A549 (cell line): ENCODE results near the gene PLCD3. TPM values are rescaled to one million over a fixed set of nuclear protein-coding genes. Genes with fewer than 3 reads are reported as not detected.

ENCODE experiments used
- ATAC-seq, 2 experiments: fragments of 200-7000 bp in 1 of 2; fragments of >200 bp in 1 of 2; cut with Nextera tagmentation in 1 of 2; cut with Tn5 transposase in 1 of 2; 3 replicates each; pipeline versions ENCODE4 v1.8.0 to v1.9.1; 2018 to 2020; ENCODE audit warnings: mild to moderate bottlenecking in 1 of 2, moderate library complexity in 1 of 2
- CTCF ChIA-PET: fragments of 300-600 bp; sonication (Branson Sonifier 250); formaldehyde crosslinking; extraction: SDS; loops from one replicate; lab custom pipeline; 2021; ENCODE audit warnings: antibody characterized with exemption, inconsistent platforms; lab: Yijun Ruan, JAX
- POLR2A ChIA-PET: fragments of 350-600 bp; formaldehyde crosslinking; extraction: SDS; loops from one replicate; lab custom pipeline; 2021; ENCODE audit warnings: antibody characterized with exemption, inconsistent platforms; lab: Yijun Ruan, JAX
- DNase-seq, 2 experiments: peaks; one replicate each; pipeline versions ENCODE4 v3.0.0 to v3.0.0-alpha.2; 2011 to 2016; ENCODE audit warnings: low read depth in 1 of 2, low spot score in 1 of 2
- FAIRE-seq: peaks from 2 replicates; lab custom pipeline; 2011; peaks lifted over from hg19 to GRCh38; lab: Jason Lieb, UNC
- H3K27ac ChIP-seq, 2 experiments: fragments of >200 bp; sonication (Bioruptor Twin); formaldehyde crosslinking; 3 replicates each; pipeline ENCODE4 v1.5.1; 2016 to 2017
- H3K4me1 ChIP-seq: fragments of >200 bp; sonication (Bioruptor Twin); formaldehyde crosslinking; 3 replicates; pipeline ENCODE4 v1.6.1; 2016
- H3K4me2 ChIP-seq: fragments of >200 bp; sonication (Bioruptor Twin); formaldehyde crosslinking; 3 replicates; pipeline ENCODE4 v1.6.1; 2016
- H3K4me3 ChIP-seq: fragments of >200 bp; sonication (Bioruptor Twin); formaldehyde crosslinking; 3 replicates; pipeline ENCODE4 v1.5.1; 2016
- H3K9me3 ChIP-seq: fragments of >200 bp; sonication (Bioruptor Twin); formaldehyde crosslinking; 3 replicates; pipeline ENCODE4 v1.6.1; 2016
- CBX2 ChIP-seq: fragments of 200-600 bp; sonication (generic); IDR thresholded peaks from 2 replicates; pipeline ENCODE4 v1.6.1; 2016; ENCODE audit warnings: low read depth, mild to moderate bottlenecking, borderline replicate concordance
- CBX8 ChIP-seq: fragments of 200-600 bp; sonication (generic); IDR thresholded peaks from 2 replicates; pipeline ENCODE4 v1.6.1; 2016
- CHD2 ChIP-seq: fragments of 150-350 bp; IDR thresholded peaks from 2 replicates; pipeline ENCODE4 v1.6.1; 2014; ENCODE audit warnings: low read length; ENCODE audit not compliant: partially characterized antibody
- CHD4 ChIP-seq: fragments of 200-600 bp; sonication (generic); IDR thresholded peaks from 2 replicates; pipeline ENCODE4 v1.6.1; 2016; ENCODE audit warnings: antibody characterized with exemption, mild to moderate bottlenecking, borderline replicate concordance
- EP300 ChIP-seq, 2 experiments: fragments of >200 bp; sonication (Bioruptor Twin); formaldehyde crosslinking; IDR thresholded peaks; 2 replicates in 1 of 2; 3 replicates in 1 of 2; pipeline ENCODE4 v1.6.1; 2016 to 2017
- ESRRA ChIP-seq: fragments of 150-350 bp; IDR thresholded peaks from 2 replicates; pipeline ENCODE4 v1.6.1; 2014; ENCODE audit warnings: mild to moderate bottlenecking, low read length, borderline replicate concordance
- FOXS1 ChIP-seq: fragments of 250-450 bp; sonication (Bioruptor Pico); IDR thresholded peaks from 2 replicates; pipeline ENCODE4 v1.5.0; 2020; ENCODE audit warnings: mild to moderate bottlenecking, moderate library complexity
- HEYL ChIP-seq: fragments of 250-450 bp; sonication (Bioruptor Pico); IDR thresholded peaks from 2 replicates; pipeline ENCODE4 v1.8.0; 2021; ENCODE audit warnings: mild to moderate bottlenecking, moderate library complexity
- HOXB5 ChIP-seq: fragments of 250-450 bp; sonication (Bioruptor Pico); IDR thresholded peaks from 2 replicates; pipeline ENCODE4 v1.5.0; 2020; ENCODE audit warnings: mild to moderate bottlenecking, moderate library complexity
- JUN ChIP-seq, 2 experiments: fragments of >200 bp; sonication (Bioruptor Twin); formaldehyde crosslinking; IDR thresholded peaks; 2 replicates in 1 of 2; 3 replicates in 1 of 2; pipeline ENCODE4 v1.6.1; 2016 to 2017
- JUNB ChIP-seq: fragments of >200 bp; sonication (Bioruptor Twin); formaldehyde crosslinking; IDR thresholded peaks from 2 replicates; pipeline ENCODE4 v1.6.1; 2016
- MAZ ChIP-seq: fragments of 150-350 bp; IDR thresholded peaks from 2 replicates; pipeline ENCODE4 v1.6.1; 2014; ENCODE audit warnings: antibody characterized with exemption, low read depth, low read length, borderline replicate concordance
- MYC ChIP-seq: IDR thresholded peaks from 2 replicates; pipeline ENCODE4 v1.6.1; 2012; ENCODE audit warnings: mild to moderate bottlenecking, inconsistent platforms, low read length, improper control_type of control experiment, borderline replicate concordance
- RARB ChIP-seq: fragments of 250-450 bp; sonication (Bioruptor Pico); IDR thresholded peaks from 2 replicates; pipeline ENCODE4 v1.8.0; 2021; ENCODE audit warnings: mild to moderate bottlenecking, moderate library complexity
- SMC3 ChIP-seq: fragments of >200 bp; sonication (Bioruptor Twin); formaldehyde crosslinking; IDR thresholded peaks from 3 replicates; pipeline ENCODE4 v1.6.1; 2018; ENCODE audit warnings: inconsistent platforms
- SREBF2 ChIP-seq: fragments of 450-650 bp; IDR thresholded peaks from 2 replicates; pipeline ENCODE4 v1.6.1; 2014; ENCODE audit warnings: mild to moderate bottlenecking, moderate library complexity
- TP53 ChIP-seq: fragments of 250-450 bp; sonication (Bioruptor Pico); IDR thresholded peaks from 2 replicates; pipeline ENCODE4 v1.5.0; 2021; ENCODE audit warnings: mild to moderate bottlenecking, moderate library complexity
- ZC3H11A ChIP-seq: fragments of 450-650 bp; IDR thresholded peaks from 2 replicates; pipeline ENCODE4 v1.6.1; 2014; ENCODE audit warnings: antibody characterized with exemption, mild to moderate bottlenecking
- ZFP36 ChIP-seq: fragments of 450-650 bp; IDR thresholded peaks from 2 replicates; pipeline ENCODE4 v1.6.1; 2014; ENCODE audit warnings: borderline replicate concordance; ENCODE audit not compliant: partially characterized antibody
- ZNF302 ChIP-seq: fragments of 250-450 bp; sonication (Bioruptor Pico); IDR thresholded peaks from 2 replicates; pipeline ENCODE4 v1.9.0; 2021; ENCODE audit warnings: inconsistent platforms, mild to moderate bottlenecking, moderate library complexity
- WGBS: methylation state at CpG from one replicate; pipeline ENCODE4 v1.1.6; 2017; ENCODE audit errors: missing lambda C conversion rate; 5-methylcytosine and 5-hydroxymethylcytosine counted together
- polyA plus RNA-seq, 4 experiments: library from polyadenylated mRNA; depleted of rRNA in 3 of 4; stranded (reverse); fragments of >200 nt; fragmentation: RNase III in 1 of 4; extraction: RNeasy Plus Mini Kit Qiagen cat#74134 plus additional on column Dnase treatment in 1 of 4; gene quantifications; 2 replicates in 3 of 4; 3 replicates in 1 of 4; pipeline ENCODE4 v1.2.3, GENCODE V29; 2011 to 2017
- TF ChIP-seq, protein P1 (sequence below): fragments of 150-350 bp; IDR thresholded peaks from 2 replicates; pipeline ENCODE4 v1.6.1; 2014; ENCODE audit warnings: low read depth, mild to moderate bottlenecking, low read length
- TF ChIP-seq, protein P2 (sequence below): fragments of 250-450 bp; sonication (Bioruptor Pico); IDR thresholded peaks from 2 replicates; pipeline ENCODE4 v1.5.0; 2020; ENCODE audit warnings: low read depth, mild to moderate bottlenecking, moderate library complexity
- TF ChIP-seq, protein P3 (sequence below): IDR thresholded peaks from 2 replicates; pipeline ENCODE4 v1.6.1; 2012
- TF ChIP-seq, protein P4 (sequence below): IDR thresholded peaks from 2 replicates; pipeline ENCODE4 v1.6.1; 2012
- TF ChIP-seq, protein P5 (sequence below): fragments of 450-650 bp; IDR thresholded peaks from 2 replicates; pipeline ENCODE4 v1.6.1; 2014; ENCODE audit warnings: antibody characterized with exemption

PLCD3 gene
- polyA plus RNA-seq, 2 of the 4 experiments (the other 2 are of a cell fraction) = 56.6 to 105 TPM

DNA sequence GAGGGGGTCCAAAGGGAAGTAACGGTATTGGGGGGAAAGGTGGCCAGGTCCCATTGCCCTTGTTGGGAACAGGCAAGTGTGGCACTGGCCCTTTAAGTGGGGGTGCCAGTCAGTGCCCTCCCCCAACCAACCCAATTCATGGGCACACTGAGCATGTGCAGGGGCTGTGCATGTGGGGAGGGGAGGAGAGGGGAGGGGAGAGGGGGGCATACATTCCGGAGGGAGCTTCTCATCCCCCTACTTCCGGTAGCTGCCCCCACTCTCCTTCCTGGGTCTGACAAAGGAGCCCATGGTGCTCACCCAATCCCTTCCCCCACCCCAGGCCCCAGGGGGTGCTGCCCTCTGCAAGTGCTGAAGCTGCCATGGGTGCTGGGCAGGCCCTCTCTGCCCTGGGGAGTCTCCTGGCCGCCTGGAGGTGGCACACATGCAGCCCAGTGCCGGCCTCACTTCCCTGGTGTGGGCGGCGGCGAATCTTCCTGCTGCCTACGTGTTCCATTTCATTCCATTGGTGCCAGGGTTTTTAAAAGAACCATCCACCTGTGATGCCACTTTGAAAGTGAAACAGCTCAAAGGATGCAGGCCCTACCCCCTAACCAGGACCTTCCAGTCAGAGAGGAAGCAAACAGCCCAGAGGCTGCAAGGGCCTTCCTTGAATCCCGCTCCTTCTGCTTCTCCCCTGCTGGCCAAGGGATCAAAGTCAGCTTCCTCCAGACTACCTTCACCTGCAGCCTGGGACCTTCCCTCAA lies 40.4 kb upstream of the PLCD3 start (continued):
- TF ChIP-seq, protein P1, sequence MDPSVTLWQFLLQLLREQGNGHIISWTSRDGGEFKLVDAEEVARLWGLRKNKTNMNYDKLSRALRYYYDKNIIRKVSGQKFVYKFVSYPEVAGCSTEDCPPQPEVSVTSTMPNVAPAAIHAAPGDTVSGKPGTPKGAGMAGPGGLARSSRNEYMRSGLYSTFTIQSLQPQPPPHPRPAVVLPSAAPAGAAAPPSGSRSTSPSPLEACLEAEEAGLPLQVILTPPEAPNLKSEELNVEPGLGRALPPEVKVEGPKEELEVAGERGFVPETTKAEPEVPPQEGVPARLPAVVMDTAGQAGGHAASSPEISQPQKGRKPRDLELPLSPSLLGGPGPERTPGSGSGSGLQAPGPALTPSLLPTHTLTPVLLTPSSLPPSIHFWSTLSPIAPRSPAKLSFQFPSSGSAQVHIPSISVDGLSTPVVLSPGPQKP = 0 out of 2 replicates have a peak, but pooled peaks have one; percentile 59
- TF ChIP-seq SMC3 (peak; percentile 84), JUNB (peak; percentile 54), JUN (IDR thresholded peaks at IDR 0.05) (peak; percentile 92 to 98), CHD2 (peak; percentile 53), CHD4 (no peak), TP53 (CRISPR knock-in tag) (no peak; the same call in 1 of the 2 replicates), FOXS1 (CRISPR knock-in tag) (no peak; the same call in 1 of the 2 replicates), ZC3H11A (no peak), ZFP36 (no peak), MYC (peak; percentile 70; the same call in 1 of the 2 replicates), CBX2 (no peak)
- TF ChIP-seq, protein P2, sequence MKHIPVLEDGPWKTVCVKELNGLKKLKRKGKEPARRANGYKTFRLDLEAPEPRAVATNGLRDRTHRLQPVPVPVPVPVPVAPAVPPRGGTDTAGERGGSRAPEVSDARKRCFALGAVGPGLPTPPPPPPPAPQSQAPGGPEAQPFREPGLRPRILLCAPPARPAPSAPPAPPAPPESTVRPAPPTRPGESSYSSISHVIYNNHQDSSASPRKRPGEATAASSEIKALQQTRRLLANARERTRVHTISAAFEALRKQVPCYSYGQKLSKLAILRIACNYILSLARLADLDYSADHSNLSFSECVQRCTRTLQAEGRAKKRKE (CRISPR knock-in tag) = no peak

DNA sequence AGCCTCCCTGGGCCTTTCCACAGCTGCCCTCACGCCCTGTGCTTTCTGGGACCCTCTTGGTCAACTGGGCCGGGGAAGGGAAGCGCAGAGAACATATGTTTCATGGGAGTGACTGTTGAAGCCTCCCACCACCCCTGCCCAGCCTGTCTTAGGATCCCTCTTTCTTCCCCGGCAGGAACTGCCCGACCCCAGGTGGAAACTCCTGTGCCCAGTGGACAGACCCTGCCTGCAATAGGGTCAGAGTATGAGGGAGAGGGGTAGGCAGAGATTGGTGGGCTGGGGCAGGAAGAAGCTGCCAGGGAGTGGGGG lies 39.9 kb upstream of the PLCD3 start:
- Histone ChIP-seq H3K27ac (peak overlapping the region; percentile 96 to 100), H3K4me3 (peak overlapping the region; percentile 36), H3K9me3 (no peaks in the 10 kb centered on the region), H3K4me1 (peaks cover 76% of the 10 kb centered on the region), H3K4me2 (peak overlapping the region; percentile 95)
- TF ChIP-seq, protein P3, sequence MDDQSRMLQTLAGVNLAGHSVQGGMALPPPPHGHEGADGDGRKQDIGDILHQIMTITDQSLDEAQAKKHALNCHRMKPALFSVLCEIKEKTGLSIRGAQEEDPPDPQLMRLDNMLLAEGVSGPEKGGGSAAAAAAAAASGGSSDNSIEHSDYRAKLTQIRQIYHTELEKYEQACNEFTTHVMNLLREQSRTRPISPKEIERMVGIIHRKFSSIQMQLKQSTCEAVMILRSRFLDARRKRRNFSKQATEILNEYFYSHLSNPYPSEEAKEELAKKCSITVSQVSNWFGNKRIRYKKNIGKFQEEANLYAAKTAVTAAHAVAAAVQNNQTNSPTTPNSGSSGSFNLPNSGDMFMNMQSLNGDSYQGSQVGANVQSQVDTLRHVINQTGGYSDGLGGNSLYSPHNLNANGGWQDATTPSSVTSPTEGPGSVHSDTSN = 0 out of 2 replicates have a peak, but pooled peaks have one; percentile 21
- TF ChIP-seq CBX8 (no peak), CHD2 (peak; percentile 11), CHD4 (no peak), HOXB5 (CRISPR knock-in tag) (0 out of 2 replicates have a peak, but pooled peaks have one; percentile 8)
- DNase-seq = no peak
- peak; percentile 32 to 40 for ATAC-seq
- POLR2A ChIA-PET = interaction anchor here (0.6 to 7.6 kb wide), 16 partner anchors 10 to 302 kb away, joined by 3 to 371 read pairs (median 6); partner anchors contain the start of genes ACBD4, HEXIM1 and HEXIM2
- no peak for FAIRE-seq
- WGBS = 3% methylated on average over 5 of the region's 5 CpGs
- CTCF ChIA-PET = interaction anchor here (1.0 to 43.5 kb wide), 9 partner anchors 11 to 122 kb away, joined by 3 to 2147 read pairs (median 26); partner anchors contain the start of genes ACBD4, FMNL1, HEXIM1 and HEXIM2

DNA sequence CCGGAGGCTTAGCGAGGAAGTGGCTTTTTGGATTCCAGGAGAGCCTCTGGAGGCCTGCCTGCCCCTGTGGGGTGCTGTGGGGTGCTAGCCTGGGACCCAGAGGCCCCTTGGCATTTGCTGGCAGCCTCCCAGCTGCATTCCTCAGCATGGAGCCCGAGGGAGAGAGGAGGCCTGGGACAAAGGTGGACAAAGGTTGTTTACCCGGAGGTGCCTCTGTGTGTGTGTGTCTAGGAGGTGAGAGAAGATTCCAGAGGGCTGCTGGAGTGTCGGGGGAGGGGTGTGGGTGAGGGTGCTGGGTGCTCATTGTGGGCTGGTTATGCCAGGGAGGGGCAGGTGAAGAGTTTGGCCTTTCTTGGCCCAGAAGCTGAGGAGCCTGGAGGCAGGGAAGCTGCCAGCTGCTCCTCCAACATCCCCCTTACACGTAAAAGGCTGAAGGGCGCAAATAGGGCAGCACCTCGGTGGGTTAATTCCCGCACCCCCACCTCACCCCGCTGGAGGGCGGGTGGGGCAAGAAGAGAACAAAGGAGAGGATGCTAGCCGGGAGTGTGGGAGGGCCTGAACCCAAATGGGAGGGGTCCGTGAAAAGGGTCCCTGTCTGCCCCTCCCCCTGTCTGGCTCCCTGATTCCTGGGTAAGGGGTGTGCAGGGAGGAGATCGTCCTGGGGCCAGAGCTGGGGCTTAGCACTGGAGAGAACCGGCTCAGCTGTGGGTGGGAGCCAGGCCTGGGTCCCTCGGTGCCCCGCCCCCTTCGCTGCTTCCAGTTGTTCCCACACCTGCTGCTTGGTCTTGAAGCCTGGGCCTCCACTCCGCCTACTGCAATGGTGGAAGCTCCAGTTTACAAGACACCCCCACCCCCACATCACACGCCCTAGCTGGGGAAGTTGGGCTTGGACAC lies 39.3 kb upstream of the PLCD3 start:
- Histone ChIP-seq H3K4me2 (peak overlapping the region; percentile 95), H3K27ac (peak overlapping the region; percentile 96 to 100), H3K4me1 (peaks cover 70% of the 10 kb centered on the region), H3K4me3 (peak overlapping the region; percentile 36), H3K9me3 (no peaks in the 10 kb centered on the region)
- DNase-seq (peak; percentile 84 to 96), ATAC-seq (peak; percentile 64 to 65), FAIRE-seq (peak; percentile 98)
- CTCF ChIA-PET = interaction anchor here (0.5 to 43.5 kb wide), 9 partner anchors 10 to 123 kb away, joined by 3 to 2147 read pairs (median 26); partner anchors contain the start of genes ACBD4, FMNL1, HEXIM1 and HEXIM2
- POLR2A ChIA-PET = interaction anchor here (0.6 to 7.6 kb wide), 11 partner anchors 11 to 302 kb away, joined by 3 to 371 read pairs (median 7); partner anchors contain the start of genes ACBD4, HEXIM1 and HEXIM2
- 2% methylated on average over 20 of the region's 20 CpGs for WGBS
- no peak for TF ChIP-seq SREBF2
- peak; percentile 94 to 95; a peak in 4 of 5 replicates for TF ChIP-seq JUN (IDR thresholded peaks at IDR 0.05)
- peak; percentile 59; the same call in 1 of the 2 replicates for TF ChIP-seq HEYL (CRISPR knock-in tag)
- TF ChIP-seq SMC3 = peak; percentile 42
- TF ChIP-seq CHD4 = no peak
- no peak for TF ChIP-seq ZNF302
- TF ChIP-seq MYC = 0 out of 2 replicates have a peak, but pooled peaks have one; percentile 27
- TF ChIP-seq, protein P3 = 0 out of 2 replicates have a peak, but pooled peaks have one; percentile 19
- TF ChIP-seq, protein P4, sequence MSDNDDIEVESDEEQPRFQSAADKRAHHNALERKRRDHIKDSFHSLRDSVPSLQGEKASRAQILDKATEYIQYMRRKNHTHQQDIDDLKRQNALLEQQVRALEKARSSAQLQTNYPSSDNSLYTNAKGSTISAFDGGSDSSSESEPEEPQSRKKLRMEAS = peak; percentile 81
- TF ChIP-seq, protein P5, sequence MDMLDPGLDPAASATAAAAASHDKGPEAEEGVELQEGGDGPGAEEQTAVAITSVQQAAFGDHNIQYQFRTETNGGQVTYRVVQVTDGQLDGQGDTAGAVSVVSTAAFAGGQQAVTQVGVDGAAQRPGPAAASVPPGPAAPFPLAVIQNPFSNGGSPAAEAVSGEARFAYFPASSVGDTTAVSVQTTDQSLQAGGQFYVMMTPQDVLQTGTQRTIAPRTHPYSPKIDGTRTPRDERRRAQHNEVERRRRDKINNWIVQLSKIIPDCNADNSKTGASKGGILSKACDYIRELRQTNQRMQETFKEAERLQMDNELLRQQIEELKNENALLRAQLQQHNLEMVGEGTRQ = no peak
- TF ChIP-seq CHD2 = no peak
- TF ChIP-seq MAZ = 0 out of 2 replicates have a peak, but pooled peaks have one; percentile 14
- TF ChIP-seq EP300 (IDR thresholded peaks at IDR 0.05) = peak; percentile 58 to 91; a peak in 3 of 5 replicates
- 0 out of 2 replicates have a peak, but pooled peaks have one; percentile 9 for TF ChIP-seq RARB (CRISPR knock-in tag)
- no peak for TF ChIP-seq ESRRA
